MM.1S (cell line): ENCODE data around the gene PPP2R2C.

Experiments used
- DNase-seq: peaks from one replicate; pipeline ENCODE4 v3.0.0-alpha.2; 2015
- H2AFZ ChIP-seq: fragments of 300-600 bp; sonication (generic); 2 replicates; pipeline ENCODE4 v1.6.0; 2016; ENCODE audit warnings: antibody characterized with exemption, low read length
- H3F3A ChIP-seq: fragments of 300-600 bp; sonication (generic); 2 replicates; pipeline ENCODE4 v1.6.1; 2016; ENCODE audit warnings: mild to moderate bottlenecking, antibody characterized with exemption, low read length, moderate library complexity, mixed read lengths; ENCODE audit not compliant: insufficient read depth
- H3K27ac ChIP-seq: fragments of 300-600 bp; sonication (generic); 2 replicates; pipeline ENCODE4 v1.5.1; 2016; ENCODE audit warnings: mild to moderate bottlenecking, low read length
- H3K27me3 ChIP-seq: fragments of 300-600 bp; sonication (generic); replicated peaks from 2 replicates; pipeline ENCODE4 v1.6.0; 2016; ENCODE audit warnings: low read length; ENCODE audit not compliant: insufficient read depth
- H3K36me3 ChIP-seq: fragments of 300-600 bp; sonication (generic); replicated peaks from 2 replicates; pipeline ENCODE4 v1.6.1; 2016; ENCODE audit warnings: mild to moderate bottlenecking, low read length, mixed read lengths; ENCODE audit not compliant: insufficient read depth
- H3K4me1 ChIP-seq: fragments of 300-600 bp; sonication (generic); 2 replicates; pipeline ENCODE4 v1.6.1; 2016; ENCODE audit warnings: low read length, mixed read lengths
- H3K4me2 ChIP-seq: fragments of 300-600 bp; sonication (generic); 2 replicates; pipeline ENCODE4 v1.6.0; 2016; ENCODE audit warnings: low read depth, low read length
- H3K4me3 ChIP-seq: fragments of 300-600 bp; sonication (generic); 2 replicates; pipeline ENCODE4 v1.5.1; 2016; ENCODE audit warnings: low read length, mixed read lengths
- H3K79me2 ChIP-seq: fragments of 300-600 bp; sonication (generic); 2 replicates; pipeline ENCODE4 v1.6.1; 2016; ENCODE audit warnings: mixed run types, low read length, mixed read lengths
- H3K9ac ChIP-seq: fragments of 300-600 bp; sonication (generic); 2 replicates; pipeline ENCODE4 v1.6.1; 2016; ENCODE audit warnings: low read length, mixed read lengths
- H3K9me2 ChIP-seq: fragments of 300-600 bp; sonication (generic); replicated peaks from 2 replicates; pipeline ENCODE4 v1.6.1; 2016; ENCODE audit warnings: mild to moderate bottlenecking, low read length, mixed read lengths; ENCODE audit not compliant: insufficient read depth
- H3K9me3 ChIP-seq: fragments of 300-600 bp; sonication (generic); replicated peaks from 2 replicates; pipeline ENCODE4 v1.6.1; 2016; ENCODE audit warnings: mild to moderate bottlenecking, low read length, mixed read lengths; ENCODE audit not compliant: insufficient read depth
- H4K20me1 ChIP-seq: fragments of 300-600 bp; sonication (generic); 2 replicates; pipeline ENCODE4 v1.6.1; 2016; ENCODE audit warnings: mild to moderate bottlenecking, low read length, moderate library complexity, mixed read lengths; ENCODE audit not compliant: insufficient read depth
- EZH2 ChIP-seq: fragments of 300-600 bp; sonication (generic); optimal IDR thresholded peaks from 2 replicates; pipeline ENCODE3; 2017; ENCODE audit warnings: low read depth, mild to moderate bottlenecking, antibody characterized with exemption, low read length, mixed read lengths
- EZH2phosphoT487 ChIP-seq: fragments of 300-600 bp; sonication (generic); IDR thresholded peaks from 2 replicates; pipeline ENCODE4 v1.6.1; 2018; ENCODE audit warnings: antibody characterized with exemption, low read length
- TF ChIP-seq, protein P1 (sequence below): fragments of 300-600 bp; sonication (generic); IDR thresholded peaks from 2 replicates; pipeline ENCODE4 v1.5.1; 2016; ENCODE audit warnings: antibody characterized with exemption, low read length, mixed read lengths

The PPP2R2C gene

DNA sequence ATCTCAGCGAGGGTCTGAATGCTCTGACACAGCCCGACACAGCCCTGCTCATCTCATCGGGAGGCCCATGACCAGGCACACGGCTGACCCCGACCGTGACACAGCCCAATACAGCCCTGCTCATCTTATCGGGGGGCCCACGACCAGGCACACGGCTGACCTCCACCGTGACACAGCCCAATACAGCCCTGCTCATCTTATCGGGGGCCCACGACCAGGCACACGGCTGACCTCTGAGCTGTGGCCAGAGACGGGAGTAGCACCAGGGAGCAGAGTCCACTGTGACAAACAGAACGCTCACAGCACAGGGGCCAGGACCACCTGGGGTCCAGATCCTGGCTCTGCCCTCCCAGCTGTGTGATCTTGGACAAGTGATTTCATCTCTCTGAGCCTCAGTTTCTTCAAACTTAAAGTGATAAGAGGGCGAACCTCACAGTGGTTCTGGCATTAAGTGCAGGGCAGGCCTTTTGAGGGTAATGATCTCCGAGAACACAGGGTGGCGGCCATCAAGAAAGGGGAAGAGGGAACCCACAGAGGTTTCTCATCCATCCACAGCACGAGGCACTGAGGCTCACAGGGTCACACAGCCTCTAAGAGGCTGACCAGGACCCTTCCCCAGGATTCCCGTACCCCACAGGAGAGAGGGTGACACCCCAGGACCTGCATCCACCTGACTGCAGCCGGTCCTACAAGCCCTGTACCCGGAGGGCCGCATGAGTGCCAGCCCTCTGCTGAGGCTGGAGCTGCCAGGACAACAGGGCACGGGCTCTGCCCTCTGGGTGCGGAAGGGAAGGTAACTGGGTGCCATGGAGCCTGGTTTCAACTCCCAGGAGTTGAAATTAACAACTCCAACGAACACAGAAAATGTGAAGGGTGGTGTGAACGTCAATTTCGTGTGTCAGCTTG is 142.7 kb downstream of the PPP2R2C start:
- Histone ChIP-seq H3F3A (no peaks in the 10 kb centered on the region), H3K27me3 (peaks cover 77% of the 10 kb centered on the region), H4K20me1 (no peaks in the 10 kb centered on the region), H3K79me2 (no peaks in the 10 kb centered on the region), H2AFZ (no peak overlapping the region), H3K9me2 (no peaks in the 10 kb centered on the region), H3K4me1 (peaks cover 13% of the 10 kb centered on the region), H3K9me3 (no peaks in the 10 kb centered on the region), H3K4me2 (no peak overlapping the region), H3K36me3 (no peaks in the 10 kb centered on the region), H3K9ac (no peak overlapping the region), H3K27ac (no peak overlapping the region), H3K4me3 (no peak overlapping the region)
- TF ChIP-seq EZH2phosphoT487 (no peak), EZH2 (no peak)
- TF ChIP-seq, protein P1, sequence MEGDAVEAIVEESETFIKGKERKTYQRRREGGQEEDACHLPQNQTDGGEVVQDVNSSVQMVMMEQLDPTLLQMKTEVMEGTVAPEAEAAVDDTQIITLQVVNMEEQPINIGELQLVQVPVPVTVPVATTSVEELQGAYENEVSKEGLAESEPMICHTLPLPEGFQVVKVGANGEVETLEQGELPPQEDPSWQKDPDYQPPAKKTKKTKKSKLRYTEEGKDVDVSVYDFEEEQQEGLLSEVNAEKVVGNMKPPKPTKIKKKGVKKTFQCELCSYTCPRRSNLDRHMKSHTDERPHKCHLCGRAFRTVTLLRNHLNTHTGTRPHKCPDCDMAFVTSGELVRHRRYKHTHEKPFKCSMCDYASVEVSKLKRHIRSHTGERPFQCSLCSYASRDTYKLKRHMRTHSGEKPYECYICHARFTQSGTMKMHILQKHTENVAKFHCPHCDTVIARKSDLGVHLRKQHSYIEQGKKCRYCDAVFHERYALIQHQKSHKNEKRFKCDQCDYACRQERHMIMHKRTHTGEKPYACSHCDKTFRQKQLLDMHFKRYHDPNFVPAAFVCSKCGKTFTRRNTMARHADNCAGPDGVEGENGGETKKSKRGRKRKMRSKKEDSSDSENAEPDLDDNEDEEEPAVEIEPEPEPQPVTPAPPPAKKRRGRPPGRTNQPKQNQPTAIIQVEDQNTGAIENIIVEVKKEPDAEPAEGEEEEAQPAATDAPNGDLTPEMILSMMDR = no peak
- no peak for DNase-seq

DNA sequence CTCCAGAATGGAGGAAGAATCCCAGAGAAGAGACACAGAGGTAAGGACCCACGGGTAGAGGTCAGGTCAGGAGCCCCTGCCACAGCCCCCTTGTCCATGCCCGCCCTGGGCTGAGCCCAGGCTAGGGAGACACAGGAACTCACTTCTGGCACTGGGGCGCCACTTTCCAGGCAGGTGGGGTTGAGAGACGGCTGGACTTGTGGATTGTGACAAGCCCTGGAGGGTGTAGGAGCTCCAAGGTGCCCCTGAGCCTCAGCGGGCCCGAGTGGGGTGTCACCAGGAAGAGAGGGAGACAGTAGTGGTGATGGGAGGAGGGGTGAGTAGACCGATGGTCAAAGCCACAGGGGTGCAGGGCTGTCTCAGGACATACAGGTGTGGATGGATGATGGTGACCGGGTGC is 143.9 kb downstream of the PPP2R2C start:
- no peaks in the 10 kb centered on the region for H4K20me1 ChIP-seq
- peaks cover 13% of the 10 kb centered on the region for H3K4me1 ChIP-seq
- peaks cover 68% of the 10 kb centered on the region for H3K27me3 ChIP-seq
- no peaks in the 10 kb centered on the region for H3K9me3 ChIP-seq
- H3K27ac ChIP-seq = no peak overlapping the region
- H3K36me3 ChIP-seq = no peaks in the 10 kb centered on the region
- H3K79me2 ChIP-seq = no peaks in the 10 kb centered on the region
- no peaks in the 10 kb centered on the region for H3K9me2 ChIP-seq
- DNase-seq = no peak
- H3K9ac ChIP-seq = no peak overlapping the region
- no peak overlapping the region for H3K4me3 ChIP-seq
- no peaks in the 10 kb centered on the region for H3F3A ChIP-seq
- TF ChIP-seq EZH2 (no peak), EZH2phosphoT487 (no peak)
- TF ChIP-seq, protein P1 = no peak
- no peak overlapping the region for H3K4me2 ChIP-seq
- H2AFZ ChIP-seq = no peak overlapping the region

DNA sequence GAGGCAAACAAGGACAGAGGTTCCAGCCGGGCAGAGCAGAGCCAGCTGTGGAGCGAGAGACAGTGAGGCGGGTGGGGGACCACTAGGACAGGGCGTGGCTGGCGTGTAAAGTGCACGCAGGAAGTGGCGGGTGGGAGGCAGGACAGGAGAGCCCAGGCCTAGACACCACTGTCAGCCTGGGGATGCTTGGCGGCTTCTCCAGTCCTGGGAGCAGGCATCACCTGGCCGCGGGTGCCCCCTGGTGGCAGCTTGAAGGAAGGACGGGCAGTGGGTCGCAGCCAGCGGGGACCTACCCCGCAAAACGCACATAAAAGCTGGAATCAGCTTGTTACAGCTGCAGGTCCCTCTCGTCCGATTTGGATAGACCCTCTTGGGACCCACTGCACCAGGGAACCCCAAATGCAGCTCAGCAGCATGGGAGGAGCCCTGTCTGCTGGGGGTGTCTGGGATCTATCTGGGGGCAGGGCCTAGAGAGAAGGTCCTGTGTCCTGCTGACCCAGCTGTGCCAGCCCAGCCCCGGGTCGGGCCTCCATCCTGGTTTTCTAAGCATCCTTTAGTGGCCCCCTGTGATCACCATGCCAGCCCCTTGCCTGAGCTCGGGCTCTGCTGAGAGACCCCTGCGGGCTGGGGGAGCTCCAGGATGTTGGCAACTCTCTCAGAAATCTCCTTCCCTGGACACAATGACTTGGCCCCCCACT is 145.0 kb downstream of the PPP2R2C start:
- Histone ChIP-seq H3K9ac (no peak overlapping the region), H3K36me3 (no peaks in the 10 kb centered on the region), H3K27ac (no peak overlapping the region), H3K79me2 (no peaks in the 10 kb centered on the region), H3K9me2 (no peaks in the 10 kb centered on the region), H4K20me1 (no peaks in the 10 kb centered on the region), H3K4me1 (peaks cover 23% of the 10 kb centered on the region), H3K27me3 (peaks cover 64% of the 10 kb centered on the region), H2AFZ (no peak overlapping the region), H3K4me3 (no peak overlapping the region), H3K4me2 (no peak overlapping the region), H3K9me3 (no peaks in the 10 kb centered on the region), H3F3A (no peaks in the 10 kb centered on the region)
- peak; percentile 68 for DNase-seq
- TF ChIP-seq, protein P1 = peak; percentile 84
- TF ChIP-seq EZH2phosphoT487 = no peak
- no peak for TF ChIP-seq EZH2
